ENCODE measurements around the gene CLSTN2. TPM values are rescaled to one million over a fixed set of nuclear protein-coding genes. Genes with fewer than 3 reads are reported as not detected.

The CLSTN2 gene
- total and polyA plus RNA-seq, 2 of the 4 experiments (the other 2 are of a cell fraction), result under 0.01 to 0.07 TPM

DNA sequence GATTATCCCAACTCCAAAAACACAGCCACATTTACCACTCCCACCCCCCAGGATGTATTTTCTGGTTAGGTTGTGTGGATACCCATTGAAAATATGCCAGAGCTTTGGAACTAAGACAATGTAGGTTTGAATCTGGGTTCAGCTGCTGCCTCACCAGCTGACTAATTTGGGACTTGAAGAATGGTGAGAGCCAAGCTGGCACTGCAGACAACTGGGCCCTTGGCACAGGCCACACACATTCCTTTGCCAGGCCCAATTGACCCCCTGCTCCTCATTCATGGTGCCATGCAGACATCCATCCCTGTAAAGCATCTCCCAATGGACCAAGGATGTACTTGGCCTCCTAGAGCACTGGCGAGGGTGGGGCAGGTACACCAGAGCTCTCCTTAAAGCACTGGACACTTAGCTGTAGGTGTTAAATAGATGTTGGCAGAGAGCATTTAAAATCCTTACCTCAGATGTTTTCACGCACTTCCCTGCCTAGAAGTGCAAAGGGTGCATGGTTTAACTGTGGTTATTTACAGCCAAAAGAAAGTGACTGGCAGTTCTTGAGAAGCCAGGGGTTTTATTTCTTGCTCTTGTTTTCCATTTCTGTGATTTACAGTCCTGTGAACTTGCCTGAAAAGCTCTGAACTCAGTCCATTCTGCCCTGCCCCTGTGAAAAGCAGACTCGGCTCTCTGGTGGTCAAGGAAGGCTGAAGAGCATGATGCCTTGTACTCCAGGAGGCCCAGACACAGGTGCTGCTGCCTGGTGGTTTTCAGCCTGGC lies 138.5 kb downstream of the CLSTN2 start:
- H3K9me3 ChIP-seq (ENCODE audit: control insufficient read depth, insufficient read depth, low read length), result peaks cover 2% of the 10 kb centered on the region; the same call in 1 of the 2 replicates
- H3K56ac ChIP-seq (ENCODE audit: extremely low read depth, insufficient read depth, low read length), result no peak overlapping the region
- no peak overlapping the region for H3K4me3 ChIP-seq (ENCODE audit: insufficient read depth, low read depth, low read length)
- in situ Hi-C loops (cut with MboI; ENCODE audit: low sequenced_read_pairs) (no loop called here), intact Hi-C loops (cut with micrococcal nuclease) (no loop called here), dilution Hi-C loops (cut with HindIII; ENCODE audit: low sequenced_read_pairs, unreplicated experiment) (no loop called here)
- H3K79me1 ChIP-seq (ENCODE audit: low read depth in 1 of 2, low read length in 2 of 2), result no peaks in the 10 kb centered on the region
- no peak overlapping the region for H2BK120ac ChIP-seq (ENCODE audit: low read depth, low read length)
- H2AK5ac ChIP-seq (ENCODE audit: low read depth, low read length), result no peak overlapping the region
- H3K9me1 ChIP-seq (ENCODE audit: insufficient read depth, low read length), result no peaks in the 10 kb centered on the region
- no CpG with 5 or more reads among the region's 3 CpGs for WGBS, 2 experiments (ENCODE audit: extremely low coverage in 2 of 2, insufficient read length in 1 of 2)
- H2BK5ac ChIP-seq (ENCODE audit: low read depth, low read length, poor library complexity, severe bottlenecking), result no peak overlapping the region
- ChIA-PET CTCF (no interaction called here), POLR2A (ENCODE audit: unreplicated experiment) (no interaction called here)
- H3K9ac ChIP-seq (ENCODE audit: low read depth, low read length), result no peak overlapping the region
- H2BK20ac ChIP-seq (ENCODE audit: low read depth, low read length), result no peak overlapping the region
- no peak overlapping the region for H3K18ac ChIP-seq (ENCODE audit: low read depth, low read length)
- ATAC-seq (ENCODE audit: low read depth), result no peak
- no peak overlapping the region for H4K91ac ChIP-seq (ENCODE audit: insufficient read depth, low read depth, low read length)
- no peak overlapping the region for H4K8ac ChIP-seq (ENCODE audit: low read depth in 2 of 2, low read length in 2 of 2)
- H3K27me3 ChIP-seq (ENCODE audit: control insufficient read depth, insufficient read depth, low read length), result no peaks in the 10 kb centered on the region
- no peaks in the 10 kb centered on the region for H3K36me3 ChIP-seq (ENCODE audit: control insufficient read depth, insufficient read depth, low read length)
- no peak overlapping the region for H2AFZ ChIP-seq (replicated peaks; ENCODE audit: low read length, poor library complexity)
- H3K14ac ChIP-seq (replicated peaks; ENCODE audit: low read depth, low read length), result no peak overlapping the region
- no peak overlapping the region for H2AK9ac ChIP-seq (replicated peaks; ENCODE audit: low read depth, low read length, poor library complexity)
- no peak overlapping the region for H3K4ac ChIP-seq (ENCODE audit: low read depth, low read length)
- H3K4me2 ChIP-seq (ENCODE audit: low read depth, low read length), result no peak overlapping the region
- H3K23ac ChIP-seq (ENCODE audit: low read depth, low read length), result no peak overlapping the region
- H4K20me1 ChIP-seq (ENCODE audit: insufficient read depth, low read length), result no peaks in the 10 kb centered on the region
- no peak overlapping the region for H2BK15ac ChIP-seq (ENCODE audit: low read depth, low read length)
- no peak for DNase-seq
- H3K4me1 ChIP-seq (ENCODE audit: control insufficient read depth, insufficient read depth, low read length), result no peaks in the 10 kb centered on the region
- no peak overlapping the region for H3K27ac ChIP-seq (ENCODE audit: insufficient read depth, low read length)
- TF ChIP-seq MAFK (IDR thresholded peaks at IDR 0.05; ENCODE audit: low read depth, low read length), result no peak
- no peak for TF ChIP-seq NFE2L2 (IDR thresholded peaks at IDR 0.05; ENCODE audit: low read depth, low read length)
- TF ChIP-seq, protein P1, sequence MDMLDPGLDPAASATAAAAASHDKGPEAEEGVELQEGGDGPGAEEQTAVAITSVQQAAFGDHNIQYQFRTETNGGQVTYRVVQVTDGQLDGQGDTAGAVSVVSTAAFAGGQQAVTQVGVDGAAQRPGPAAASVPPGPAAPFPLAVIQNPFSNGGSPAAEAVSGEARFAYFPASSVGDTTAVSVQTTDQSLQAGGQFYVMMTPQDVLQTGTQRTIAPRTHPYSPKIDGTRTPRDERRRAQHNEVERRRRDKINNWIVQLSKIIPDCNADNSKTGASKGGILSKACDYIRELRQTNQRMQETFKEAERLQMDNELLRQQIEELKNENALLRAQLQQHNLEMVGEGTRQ (IDR thresholded peaks at IDR 0.05; ENCODE audit: low read depth, low read length), result no peak
- TF ChIP-seq, protein P2, sequence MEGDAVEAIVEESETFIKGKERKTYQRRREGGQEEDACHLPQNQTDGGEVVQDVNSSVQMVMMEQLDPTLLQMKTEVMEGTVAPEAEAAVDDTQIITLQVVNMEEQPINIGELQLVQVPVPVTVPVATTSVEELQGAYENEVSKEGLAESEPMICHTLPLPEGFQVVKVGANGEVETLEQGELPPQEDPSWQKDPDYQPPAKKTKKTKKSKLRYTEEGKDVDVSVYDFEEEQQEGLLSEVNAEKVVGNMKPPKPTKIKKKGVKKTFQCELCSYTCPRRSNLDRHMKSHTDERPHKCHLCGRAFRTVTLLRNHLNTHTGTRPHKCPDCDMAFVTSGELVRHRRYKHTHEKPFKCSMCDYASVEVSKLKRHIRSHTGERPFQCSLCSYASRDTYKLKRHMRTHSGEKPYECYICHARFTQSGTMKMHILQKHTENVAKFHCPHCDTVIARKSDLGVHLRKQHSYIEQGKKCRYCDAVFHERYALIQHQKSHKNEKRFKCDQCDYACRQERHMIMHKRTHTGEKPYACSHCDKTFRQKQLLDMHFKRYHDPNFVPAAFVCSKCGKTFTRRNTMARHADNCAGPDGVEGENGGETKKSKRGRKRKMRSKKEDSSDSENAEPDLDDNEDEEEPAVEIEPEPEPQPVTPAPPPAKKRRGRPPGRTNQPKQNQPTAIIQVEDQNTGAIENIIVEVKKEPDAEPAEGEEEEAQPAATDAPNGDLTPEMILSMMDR (conservative IDR thresholded peaks at IDR 0.05; ENCODE audit: low read depth, low read length), result no peak
- TF ChIP-seq POLR2A (IDR thresholded peaks at IDR 0.05; ENCODE audit: low read depth, low read length), result no peak
- TF ChIP-seq SMC3 (IDR thresholded peaks at IDR 0.05; ENCODE audit: low read depth, low read length), result no peak
- TF ChIP-seq RCOR1 (IDR thresholded peaks at IDR 0.05; ENCODE audit: insufficient replicate concordance, low read length), result no peak
- TF ChIP-seq, protein P3, sequence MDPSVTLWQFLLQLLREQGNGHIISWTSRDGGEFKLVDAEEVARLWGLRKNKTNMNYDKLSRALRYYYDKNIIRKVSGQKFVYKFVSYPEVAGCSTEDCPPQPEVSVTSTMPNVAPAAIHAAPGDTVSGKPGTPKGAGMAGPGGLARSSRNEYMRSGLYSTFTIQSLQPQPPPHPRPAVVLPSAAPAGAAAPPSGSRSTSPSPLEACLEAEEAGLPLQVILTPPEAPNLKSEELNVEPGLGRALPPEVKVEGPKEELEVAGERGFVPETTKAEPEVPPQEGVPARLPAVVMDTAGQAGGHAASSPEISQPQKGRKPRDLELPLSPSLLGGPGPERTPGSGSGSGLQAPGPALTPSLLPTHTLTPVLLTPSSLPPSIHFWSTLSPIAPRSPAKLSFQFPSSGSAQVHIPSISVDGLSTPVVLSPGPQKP (IDR thresholded peaks at IDR 0.05; ENCODE audit: borderline replicate concordance, low read depth, low read length), result no peak
- TF ChIP-seq BHLHE40 (IDR thresholded peaks at IDR 0.05; ENCODE audit: low read depth, low read length), result no peak
- TF ChIP-seq RFX5 (IDR thresholded peaks at IDR 0.05; ENCODE audit: low read depth, low read length), result no peak
- TF ChIP-seq MXI1 (IDR thresholded peaks at IDR 0.05; ENCODE audit: borderline replicate concordance, low read depth, low read length), result no peak
- no peak for TF ChIP-seq RAD21 (IDR thresholded peaks at IDR 0.05; ENCODE audit: low read length)
- TF ChIP-seq CHD1 (IDR thresholded peaks at IDR 0.05; ENCODE audit: low read depth, low read length), result no peak
- no peak for TF ChIP-seq CEBPB (IDR thresholded peaks at IDR 0.05; ENCODE audit: low read depth, low read length)
- TF ChIP-seq FOS (IDR thresholded peaks at IDR 0.05; ENCODE audit: low read depth, low read length), result no peak
- TF ChIP-seq MAZ (IDR thresholded peaks at IDR 0.05; ENCODE audit: borderline replicate concordance, low read depth, low read length), result no peak
- BruUV-seq (replicated peaks), result no TSS peak
- H4K5ac ChIP-seq (ENCODE audit: low read depth, low read length), result no peak overlapping the region

Data from IMR-90 (cell line).